ENCODE data around the gene RPTN. TPM values are rescaled to one million over a fixed set of nuclear protein-coding genes. Genes with fewer than 3 reads are reported as not detected.

RPTN gene
- total RNA-seq, 2 donors from 2014 or later = not detected

Other genes with a start within 250 kb of the RPTN start
- 10 to 100 TPM in 1 of 2 donors, 1 to 10 TPM in 1; 7.3 to 11.0 TPM for gene THEM4, start 249.7 kb downstream of the RPTN start, total RNA-seq
- gene S100A10, start 165.4 kb downstream of the RPTN start, total RNA-seq = 1,000 to 10,000 TPM; 1,029 to 1,322 TPM
- 100 to 1,000 TPM; 115 to 178 TPM for gene S100A11, start 122.2 kb downstream of the RPTN start, total RNA-seq
- not detected for gene TCHHL1, start 70.2 kb downstream of the RPTN start, total RNA-seq
- under 1 TPM; 0.06 TPM for gene TCHH, start 43.8 kb downstream of the RPTN start, total RNA-seq
- not detected for gene HRNR, start 65.0 kb upstream of the RPTN start, total RNA-seq
- not detected for gene FLG, start 166.0 kb upstream of the RPTN start, total RNA-seq
- gene FLG2, start 200.8 kb upstream of the RPTN start, total RNA-seq = not detected

All from left colon (tissue), 2 donors.